Measurements from ENCODE around the gene PRRC2A. TPM values are rescaled to one million over a fixed set of nuclear protein-coding genes. Genes with fewer than 3 reads are reported as not detected.

PRRC2A gene
- total RNA-seq, 3 donors from 2014 or later (not counting 1 experiment from before 2014, with no cell fraction given), result 264 to 294 (median 294) TPM

DNA sequence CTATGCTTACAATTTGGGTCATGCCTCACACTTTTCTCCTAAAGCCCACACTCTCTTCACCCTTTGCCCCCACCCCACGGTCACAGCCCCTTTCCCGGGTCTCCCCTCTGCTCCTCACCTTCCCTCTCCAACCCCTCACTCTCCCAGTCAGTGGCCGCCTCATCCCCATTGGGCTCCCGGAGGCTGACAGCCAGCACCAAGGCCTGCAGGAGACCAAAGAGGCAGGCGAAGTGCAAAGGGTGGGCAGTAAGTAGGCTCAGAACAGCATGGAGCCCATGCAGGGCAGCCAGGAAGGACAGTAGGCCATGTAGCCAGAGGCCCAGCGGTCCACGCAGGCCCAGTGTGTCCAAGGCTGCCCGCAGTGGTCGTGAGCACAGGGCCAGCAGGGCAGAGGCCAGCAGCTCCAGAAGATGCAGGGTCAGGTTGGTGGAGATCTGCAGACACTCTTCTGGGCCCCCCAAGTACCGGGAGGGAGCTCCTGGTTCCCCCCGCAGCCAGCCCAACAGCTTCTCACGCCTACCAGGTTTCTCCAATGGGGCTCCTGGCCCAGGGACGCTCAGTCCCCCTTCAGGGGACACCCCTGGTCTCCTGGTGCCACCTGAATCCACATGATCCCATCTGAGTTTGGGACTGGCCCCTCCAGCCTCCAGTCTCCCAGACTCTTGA lies 38.6 kb downstream of the PRRC2A start:
- WGBS (ENCODE audit: insufficient coverage), result 92% methylated on average over 13 of the region's 13 CpGs
- ATAC-seq, result no peak
- Mint-ChIP-seq H3K4me3 (peak overlapping the region; percentile 90), H3K36me3 (no peaks in the 10 kb centered on the region), H3K27me3 (ENCODE audit: low read depth in 2 of 2) (no peaks in the 10 kb centered on the region), H3K4me1 (peaks cover 46 to 68% of the 10 kb centered on the region in 2 donors), H3K27ac (peak overlapping the region; percentile 83 to 89), H3K9me3 (no peaks in the 10 kb centered on the region)
- Histone ChIP-seq H3K9me3 (ENCODE audit: control insufficient read depth, insufficient read depth, low read length) (no peaks in the 10 kb centered on the region), H3K27me3 (ENCODE audit: control insufficient read depth, insufficient read depth, low read length) (no peaks in the 10 kb centered on the region), H3K4me1 (ENCODE audit: control insufficient read depth, insufficient read depth, low read length) (peaks cover 63% of the 10 kb centered on the region), H3K4me3 (ENCODE audit: low read length) (peak overlapping the region; percentile 88), H3K27ac (ENCODE audit: low read length) (peak overlapping the region; percentile 79), H3K36me3 (ENCODE audit: control insufficient read depth, insufficient read depth, low read length) (peaks cover 21% of the 10 kb centered on the region)
- TF ChIP-seq, protein P1, sequence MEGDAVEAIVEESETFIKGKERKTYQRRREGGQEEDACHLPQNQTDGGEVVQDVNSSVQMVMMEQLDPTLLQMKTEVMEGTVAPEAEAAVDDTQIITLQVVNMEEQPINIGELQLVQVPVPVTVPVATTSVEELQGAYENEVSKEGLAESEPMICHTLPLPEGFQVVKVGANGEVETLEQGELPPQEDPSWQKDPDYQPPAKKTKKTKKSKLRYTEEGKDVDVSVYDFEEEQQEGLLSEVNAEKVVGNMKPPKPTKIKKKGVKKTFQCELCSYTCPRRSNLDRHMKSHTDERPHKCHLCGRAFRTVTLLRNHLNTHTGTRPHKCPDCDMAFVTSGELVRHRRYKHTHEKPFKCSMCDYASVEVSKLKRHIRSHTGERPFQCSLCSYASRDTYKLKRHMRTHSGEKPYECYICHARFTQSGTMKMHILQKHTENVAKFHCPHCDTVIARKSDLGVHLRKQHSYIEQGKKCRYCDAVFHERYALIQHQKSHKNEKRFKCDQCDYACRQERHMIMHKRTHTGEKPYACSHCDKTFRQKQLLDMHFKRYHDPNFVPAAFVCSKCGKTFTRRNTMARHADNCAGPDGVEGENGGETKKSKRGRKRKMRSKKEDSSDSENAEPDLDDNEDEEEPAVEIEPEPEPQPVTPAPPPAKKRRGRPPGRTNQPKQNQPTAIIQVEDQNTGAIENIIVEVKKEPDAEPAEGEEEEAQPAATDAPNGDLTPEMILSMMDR (IDR thresholded peaks at IDR 0.05), result no peak
- no peak for DNase-seq
- intact Hi-C loops (cut with micrococcal nuclease), result no loop called here

DNA sequence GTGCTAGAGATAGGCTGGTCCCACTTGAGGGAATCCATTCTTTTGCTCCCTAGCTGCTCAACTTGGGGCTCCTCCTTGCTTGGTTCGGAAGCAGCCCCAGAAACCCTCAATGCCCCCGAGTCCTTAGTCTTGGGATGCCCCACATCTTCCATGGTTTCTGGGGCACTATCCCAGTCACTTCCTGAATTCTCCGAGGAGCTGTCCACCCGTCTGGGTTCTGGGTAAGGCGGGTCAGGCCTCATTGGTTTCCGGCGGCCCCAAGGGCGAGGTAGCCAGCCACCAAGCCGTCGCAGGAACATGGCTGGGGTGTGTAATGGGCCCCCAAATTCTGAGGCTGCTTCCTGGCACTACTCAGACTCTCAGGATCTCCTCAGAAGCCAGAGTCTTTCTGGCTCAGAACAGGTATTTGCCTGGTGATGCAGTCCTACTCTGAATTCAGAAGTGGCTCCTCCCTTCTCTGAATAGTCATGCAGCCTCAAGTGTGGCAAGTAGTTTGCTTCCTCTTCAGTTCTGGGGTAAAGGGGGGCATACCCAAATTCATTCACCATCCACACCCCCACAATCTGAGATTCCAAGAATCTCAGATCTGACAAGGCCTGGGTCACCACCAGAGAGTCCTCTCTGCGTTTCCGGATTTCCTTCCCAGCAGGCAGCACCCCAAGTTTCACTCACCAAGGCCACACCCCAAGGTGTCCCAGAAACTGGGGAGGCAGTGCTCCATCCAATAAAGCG lies 39.3 kb downstream of the PRRC2A start:
- no peaks in the 10 kb centered on the region for H3K9me3 ChIP-seq (ENCODE audit: control insufficient read depth, insufficient read depth, low read length)
- Mint-ChIP-seq H3K27ac (peak overlapping the region; percentile 83 to 89), H3K9me3 (no peaks in the 10 kb centered on the region), H3K36me3 (no peaks in the 10 kb centered on the region), H3K4me3 (peak overlapping the region; percentile 90), H3K4me1 (peaks cover 53 to 75% of the 10 kb centered on the region in 2 donors), H3K27me3 (ENCODE audit: low read depth in 2 of 2) (no peaks in the 10 kb centered on the region)
- DNase-seq (peak in 1 of 2 donors; percentile 58), ATAC-seq (peak; percentile 9 to 55 (median 24))
- no peaks in the 10 kb centered on the region for H3K27me3 ChIP-seq (ENCODE audit: control insufficient read depth, insufficient read depth, low read length)
- WGBS (ENCODE audit: insufficient coverage), result 32% methylated on average over 13 of the region's 13 CpGs
- peak overlapping the region; percentile 88 for H3K4me3 ChIP-seq (ENCODE audit: low read length)
- TF ChIP-seq, protein P1 (IDR thresholded peaks at IDR 0.05), result no peak
- peaks cover 21% of the 10 kb centered on the region for H3K36me3 ChIP-seq (ENCODE audit: control insufficient read depth, insufficient read depth, low read length)
- H3K4me1 ChIP-seq (ENCODE audit: control insufficient read depth, insufficient read depth, low read length), result peaks cover 69% of the 10 kb centered on the region
- H3K27ac ChIP-seq (ENCODE audit: low read length), result peak overlapping the region; percentile 79
- intact Hi-C loops (cut with micrococcal nuclease), result loop anchor here (1.0 to 10.0 kb wide), 3 partner anchors 8 to 515 kb away; partner anchors contain the start of genes AGPAT1, BAG6 and RNF5

DNA sequence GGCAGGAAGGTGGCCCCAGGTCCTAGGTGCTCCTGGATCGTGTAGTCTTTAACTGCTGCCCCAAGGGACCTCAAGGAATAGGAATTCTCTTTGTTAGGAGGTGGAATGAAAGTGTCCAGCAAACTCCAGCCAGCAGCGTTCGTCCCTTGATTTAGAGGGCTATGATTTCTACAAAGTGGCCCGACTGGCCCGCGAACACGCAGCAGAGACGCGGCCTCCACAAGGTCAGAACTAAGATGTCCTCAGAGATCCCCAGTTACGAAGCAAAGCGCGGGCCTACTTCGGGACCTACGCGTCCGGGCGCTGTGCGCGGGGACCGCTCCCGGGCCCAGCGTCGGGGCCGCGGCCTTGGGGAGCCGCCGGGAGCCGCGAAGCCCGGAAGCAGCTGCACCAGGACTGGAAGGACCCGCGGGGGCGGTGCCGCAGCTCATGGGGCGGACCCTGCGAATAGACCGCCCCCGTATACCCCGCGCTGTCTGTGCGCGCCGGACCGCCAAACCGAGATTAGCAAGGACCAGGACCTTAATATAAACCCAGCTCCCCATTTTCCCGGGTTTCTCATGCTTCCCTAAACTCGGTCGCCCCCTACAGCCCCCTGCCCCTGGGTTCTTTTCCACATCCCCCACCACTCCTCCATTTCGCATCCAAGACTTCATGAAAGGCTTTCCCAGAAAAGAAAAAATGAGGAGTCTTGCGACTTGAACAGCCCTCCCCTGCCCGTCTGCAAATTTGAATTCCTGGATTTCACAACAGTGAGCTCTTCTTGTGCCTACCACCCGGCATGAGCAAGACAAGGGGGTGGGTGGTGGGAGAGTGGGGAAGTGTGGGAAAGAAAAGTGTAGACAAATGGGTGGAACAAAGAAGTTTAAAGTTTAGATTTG lies 40.1 kb downstream of the PRRC2A start, which contains the start of gene C6orf47:
TSS of gene C6orf47 (minus strand) at position 398 of the 881 bp plus-strand sequence. CDS start 831 bp downstream, outside the sequence.
- under 1% methylated on average over 52 of the region's 52 CpGs for WGBS (ENCODE audit: insufficient coverage)

More for the DNA sequence above, 40.1 kb downstream of the PRRC2A start, which contains the start of gene C6orf47:
- Mint-ChIP-seq H3K27ac (peak within 1 kb of the TSS; percentile 83 to 89), H3K36me3 (no peaks in the 10 kb centered on the region), H3K4me1 (peaks cover 50 to 73% of the 10 kb centered on the region in 2 donors), H3K27me3 (ENCODE audit: low read depth in 2 of 2) (no peaks in the 10 kb centered on the region), H3K9me3 (no peaks in the 10 kb centered on the region), H3K4me3 (peak within 1 kb of the TSS; percentile 90)
- H3K4me3 ChIP-seq (ENCODE audit: low read length), result peak within 1 kb of the TSS; percentile 88
- H3K27me3 ChIP-seq (ENCODE audit: control insufficient read depth, insufficient read depth, low read length), result no peaks in the 10 kb centered on the region
- H3K9me3 ChIP-seq (ENCODE audit: control insufficient read depth, insufficient read depth, low read length), result no peaks in the 10 kb centered on the region
- H3K27ac ChIP-seq (ENCODE audit: low read length), result peak within 1 kb of the TSS; percentile 79
- TF ChIP-seq, protein P1 (IDR thresholded peaks at IDR 0.05), result no peak
- H3K36me3 ChIP-seq (ENCODE audit: control insufficient read depth, insufficient read depth, low read length), result peaks cover 21% of the 10 kb centered on the region
- peak; percentile 69 to 80 (median 73) for ATAC-seq
- intact Hi-C loops (cut with micrococcal nuclease), result loop anchor here (1.0 to 10.0 kb wide), 3 partner anchors 8 to 514 kb away; partner anchors contain the start of genes AGPAT1, BAG6 and RNF5
- peaks cover 69% of the 10 kb centered on the region for H3K4me1 ChIP-seq (ENCODE audit: control insufficient read depth, insufficient read depth, low read length)
- peak; percentile 75 to 86 for DNase-seq

Data from natural killer cell (primary cell).